GM21737 (cell line): Measurements from ENCODE around the gene FMNL3.

ENCODE experiments used
- ATAC-seq: cut with Tn5 transposase; IDR thresholded peaks from one replicate; pipeline ENCODE4 v1.9.1; 2021; ENCODE audit warnings: mild to moderate bottlenecking, moderate library complexity; ENCODE audit not compliant: unreplicated experiment

Gene FMNL3

DNA sequence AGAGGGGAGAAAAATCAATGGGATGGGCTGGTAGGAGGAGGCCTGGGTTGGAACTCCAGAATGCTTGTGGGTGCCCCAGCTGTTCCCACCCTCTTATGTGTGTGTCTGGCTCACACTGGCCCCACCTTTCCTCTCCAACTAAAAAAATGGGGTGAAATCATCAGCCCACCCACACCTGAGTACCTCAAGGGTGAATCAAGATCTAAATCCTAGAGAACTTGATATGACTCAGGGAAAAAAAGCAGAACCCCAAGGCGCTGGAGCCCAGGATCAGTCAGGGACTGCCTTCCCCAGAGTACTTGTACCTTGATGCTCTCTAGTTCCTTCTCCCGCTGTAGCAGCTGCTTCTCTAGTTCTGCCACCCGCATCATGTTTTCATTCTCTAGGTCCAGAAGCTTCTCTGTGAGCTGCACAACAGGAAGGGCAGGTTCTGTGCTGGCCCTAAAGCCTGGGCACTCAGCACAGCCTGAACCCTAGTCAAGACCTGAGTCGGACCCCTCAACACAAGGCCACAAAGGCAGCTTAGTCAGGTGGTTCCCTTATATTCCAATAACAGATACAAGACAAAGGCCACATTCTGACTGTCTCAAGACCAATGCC, 54.2 kb downstream of the FMNL3 start:
- ATAC-seq = no peak

GRCh38 chr12:49651855-49652254, 55.4 kb downstream of the FMNL3 start:
- no peak for ATAC-seq

DNA sequence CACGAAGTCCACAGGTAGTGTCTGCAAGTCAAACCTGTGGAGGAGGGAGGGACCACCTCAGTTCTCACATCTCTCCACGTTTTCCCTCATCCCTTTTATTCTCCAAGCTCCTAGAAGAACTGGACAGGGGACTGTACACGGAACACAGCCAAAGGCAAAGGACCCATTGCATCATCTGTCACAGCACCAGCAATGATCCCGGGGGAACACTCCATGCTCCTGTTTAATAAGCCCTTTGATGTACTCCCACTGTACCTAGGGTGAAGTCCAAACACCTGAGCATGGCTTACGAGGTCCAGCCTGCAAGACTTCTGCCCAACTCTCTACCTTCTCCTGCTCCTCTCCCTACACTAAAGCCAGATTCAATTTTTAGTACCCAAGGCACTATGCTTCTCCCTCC, 57.3 kb downstream of the FMNL3 start:
- ATAC-seq = no peak

- ATAC-seq = no peak
Observed at GRCh38 chr12:49649445-49649844, 57.8 kb downstream of the FMNL3 start.

DNA sequence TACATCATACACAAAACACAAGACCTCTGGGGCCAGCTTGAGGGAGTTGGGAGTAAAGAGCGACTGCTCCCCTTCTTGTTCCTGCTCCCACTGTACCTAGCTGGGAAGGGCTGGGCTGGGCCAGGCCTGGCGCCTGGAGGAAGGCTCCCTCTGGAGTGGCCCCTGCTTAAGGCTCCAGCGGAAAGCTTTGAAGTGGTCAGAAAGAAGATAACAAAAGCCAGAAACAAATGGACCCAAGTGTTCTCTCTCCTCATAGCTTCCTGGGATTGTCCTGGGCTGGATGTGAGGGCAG, 58.5 kb downstream of the FMNL3 start:
- ATAC-seq = no peak

DNA sequence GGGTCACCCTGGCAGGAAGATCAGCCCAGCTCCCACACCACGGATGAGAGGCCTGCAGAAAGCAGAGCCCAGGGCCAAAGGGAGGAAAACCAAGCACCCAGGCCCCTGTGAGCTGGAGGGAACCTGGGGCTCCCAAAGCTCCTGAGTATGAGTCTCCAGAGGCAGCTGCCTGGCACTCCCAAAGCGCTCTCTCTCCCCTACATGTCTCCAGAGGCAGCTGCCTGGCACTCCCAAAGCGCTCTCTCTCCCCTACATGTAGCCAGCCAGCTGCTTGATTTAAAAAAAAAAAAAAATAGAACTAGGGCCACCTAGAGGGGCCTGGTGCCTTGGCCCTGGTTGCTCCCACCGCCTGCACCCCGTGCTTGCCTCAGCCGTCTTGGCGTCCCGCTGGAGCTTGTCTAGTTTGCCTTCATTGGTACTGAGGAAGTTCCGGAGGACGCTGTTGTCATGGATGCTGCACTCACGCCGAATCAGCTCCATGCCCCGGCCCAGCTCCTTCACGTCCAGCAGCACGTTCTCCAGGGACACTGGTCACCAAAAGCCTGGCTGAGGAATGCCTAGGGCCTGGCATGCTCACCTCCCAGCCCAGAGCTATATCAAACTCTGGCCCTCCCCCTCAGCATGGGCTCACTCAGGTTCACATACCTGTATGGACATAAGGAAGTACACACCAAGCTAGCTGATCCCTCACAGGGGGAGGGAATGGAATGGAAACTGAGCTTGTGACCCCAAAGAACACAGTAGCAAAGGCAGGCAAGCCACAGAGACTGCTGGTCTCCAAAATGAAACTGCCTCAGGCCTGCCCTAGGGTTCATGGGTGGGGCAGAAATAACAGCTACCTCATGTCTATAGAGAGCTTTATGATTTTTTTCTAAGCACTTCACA, 59.1 kb downstream of the FMNL3 start:
- no peak for ATAC-seq

GRCh38 chr12:49646871-49647654, 60.1 kb downstream of the FMNL3 start:
- no peak for ATAC-seq

GRCh38 chr12:49646331-49646830, 60.8 kb downstream of the FMNL3 start:
- no peak for ATAC-seq

DNA sequence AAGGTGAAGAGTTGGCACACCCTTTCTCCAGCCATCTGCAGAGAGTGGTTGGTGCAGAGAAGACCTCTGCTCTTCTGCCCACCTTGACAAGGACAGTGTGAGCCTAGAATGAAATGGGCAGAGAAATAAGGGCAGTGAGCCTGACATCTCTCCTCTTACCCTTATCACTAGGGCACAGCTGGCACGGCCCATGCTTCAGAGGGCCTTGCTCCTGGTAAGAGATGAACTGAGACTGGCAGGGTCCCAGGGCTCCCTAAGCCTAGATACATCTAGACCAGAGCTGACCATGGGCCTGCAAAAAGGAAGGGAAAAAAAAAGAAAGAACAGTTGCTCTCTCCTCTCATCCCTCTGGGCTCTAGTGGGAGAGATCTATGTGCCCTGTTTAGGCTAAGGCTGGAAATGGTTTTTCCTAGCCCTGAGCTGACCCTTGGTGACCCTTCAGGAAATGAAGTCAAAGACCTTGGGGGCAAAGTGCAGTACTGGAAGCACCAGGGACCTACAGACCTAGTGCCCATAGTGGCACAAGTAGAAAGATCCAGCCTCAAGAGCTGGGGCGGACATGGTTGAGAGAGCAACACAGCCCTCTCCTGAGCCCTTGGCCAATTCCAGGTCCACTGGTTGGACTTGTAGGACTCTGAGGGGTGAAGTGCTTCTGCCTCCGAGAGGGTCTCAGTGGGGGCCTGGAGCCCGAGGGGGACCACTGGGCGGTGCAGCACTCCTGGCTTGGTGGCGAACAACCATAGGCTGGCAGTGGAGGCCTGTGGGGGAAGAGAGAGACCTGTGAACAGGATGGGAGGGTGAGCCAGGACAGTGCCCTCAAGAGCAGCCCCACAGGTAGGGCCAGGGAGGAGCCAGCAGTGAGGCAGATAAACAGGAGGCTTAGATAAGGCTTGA, 61.8 kb downstream of the FMNL3 start:
- ATAC-seq = no peak

DNA sequence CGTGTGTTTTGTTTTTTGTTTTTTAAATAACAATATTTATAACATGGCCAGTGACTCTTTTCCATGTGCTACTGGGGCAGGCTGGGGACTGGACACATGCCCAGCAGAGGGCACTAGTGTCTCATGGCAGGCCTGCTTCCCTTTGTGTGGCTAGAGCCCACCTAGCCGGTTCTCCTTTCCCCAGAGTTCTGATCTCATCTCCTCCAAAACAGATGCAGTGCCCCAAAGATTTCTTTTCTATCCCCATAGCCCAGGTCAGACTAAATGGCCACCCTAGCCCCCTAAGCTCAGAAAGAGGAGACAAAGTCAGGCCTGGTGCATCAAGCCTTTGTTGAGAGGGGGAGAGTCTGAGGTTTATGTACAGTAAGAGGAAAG, 62.6 kb downstream of the FMNL3 start:
- no peak for ATAC-seq

- no peak for ATAC-seq
Observed at GRCh38 chr12:49643961-49644619, 63.1 kb downstream of the FMNL3 start.

DNA sequence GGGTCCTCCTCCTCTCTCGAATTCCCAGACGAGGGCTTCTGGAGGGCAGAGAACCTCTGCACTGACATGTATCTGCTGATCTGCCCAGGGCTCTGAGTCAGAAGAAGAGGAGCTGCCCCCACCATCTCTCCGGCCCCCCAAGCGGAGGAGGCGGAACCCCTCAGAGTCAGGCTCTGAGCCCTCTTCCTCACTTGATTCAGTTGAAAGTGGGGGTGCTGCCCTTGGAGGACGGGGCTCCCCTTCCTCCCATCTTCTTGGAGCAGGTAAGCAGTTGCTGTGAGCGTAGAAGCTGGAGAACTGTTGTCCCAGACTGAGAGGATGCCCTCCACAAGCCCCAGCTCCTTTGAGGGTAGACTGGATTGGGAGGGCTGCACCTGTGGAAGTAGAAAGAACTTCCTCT, 64.1 kb downstream of the FMNL3 start:
- no peak for ATAC-seq

DNA sequence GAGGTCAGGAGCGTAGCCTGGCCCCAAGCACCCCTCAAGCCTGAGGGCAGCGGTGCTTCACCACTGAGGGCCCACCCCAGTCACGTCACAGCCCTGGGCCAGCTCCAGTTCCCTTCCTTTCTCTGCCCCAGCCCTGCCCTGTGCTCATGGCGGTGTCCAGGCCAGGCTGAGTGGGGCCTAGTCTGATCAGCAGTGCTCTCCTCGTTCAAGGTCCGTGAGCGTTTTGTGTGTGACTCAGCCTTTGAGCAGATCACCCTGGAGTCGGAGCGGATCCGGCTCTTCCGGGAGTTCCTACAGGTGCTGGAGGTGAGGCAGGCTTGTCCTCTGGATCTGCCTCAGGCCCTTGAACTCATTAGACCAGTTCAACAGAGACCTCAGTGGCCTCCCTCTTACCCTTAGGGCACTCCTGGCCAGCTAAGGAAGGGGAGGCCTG, 64.8 kb downstream of the FMNL3 start:
- ATAC-seq = no peak

DNA sequence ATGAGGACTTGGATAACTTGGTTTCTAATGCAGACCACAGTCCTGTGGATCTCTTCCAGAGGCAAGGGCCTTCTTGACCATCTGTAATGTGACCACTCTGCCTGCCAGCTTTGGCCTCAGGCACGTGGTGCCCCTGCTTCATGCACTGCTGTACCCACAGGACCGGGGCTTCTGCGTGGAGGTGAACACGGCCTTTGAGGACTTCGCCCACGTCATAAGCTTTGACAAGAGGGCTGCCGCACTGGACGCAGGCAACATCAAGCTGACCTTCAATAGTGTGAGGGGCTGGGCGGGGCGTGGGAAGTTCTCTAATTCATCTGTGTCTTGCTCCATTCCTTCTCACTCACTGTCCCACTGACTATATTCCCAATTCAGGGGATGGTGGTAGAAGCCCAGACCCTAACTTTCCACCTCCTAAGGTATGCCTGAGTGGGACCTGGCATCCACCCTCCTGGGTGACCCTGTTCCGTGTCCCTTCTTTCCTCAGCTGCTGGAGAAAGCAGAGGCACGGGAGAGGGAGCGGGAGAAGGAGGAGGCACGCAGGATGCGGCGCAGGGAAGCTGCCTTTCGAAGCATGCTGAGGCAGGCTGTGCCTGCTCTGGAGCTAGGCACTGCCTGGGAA, 65.3 kb downstream of the FMNL3 start:
- ATAC-seq = no peak

DNA sequence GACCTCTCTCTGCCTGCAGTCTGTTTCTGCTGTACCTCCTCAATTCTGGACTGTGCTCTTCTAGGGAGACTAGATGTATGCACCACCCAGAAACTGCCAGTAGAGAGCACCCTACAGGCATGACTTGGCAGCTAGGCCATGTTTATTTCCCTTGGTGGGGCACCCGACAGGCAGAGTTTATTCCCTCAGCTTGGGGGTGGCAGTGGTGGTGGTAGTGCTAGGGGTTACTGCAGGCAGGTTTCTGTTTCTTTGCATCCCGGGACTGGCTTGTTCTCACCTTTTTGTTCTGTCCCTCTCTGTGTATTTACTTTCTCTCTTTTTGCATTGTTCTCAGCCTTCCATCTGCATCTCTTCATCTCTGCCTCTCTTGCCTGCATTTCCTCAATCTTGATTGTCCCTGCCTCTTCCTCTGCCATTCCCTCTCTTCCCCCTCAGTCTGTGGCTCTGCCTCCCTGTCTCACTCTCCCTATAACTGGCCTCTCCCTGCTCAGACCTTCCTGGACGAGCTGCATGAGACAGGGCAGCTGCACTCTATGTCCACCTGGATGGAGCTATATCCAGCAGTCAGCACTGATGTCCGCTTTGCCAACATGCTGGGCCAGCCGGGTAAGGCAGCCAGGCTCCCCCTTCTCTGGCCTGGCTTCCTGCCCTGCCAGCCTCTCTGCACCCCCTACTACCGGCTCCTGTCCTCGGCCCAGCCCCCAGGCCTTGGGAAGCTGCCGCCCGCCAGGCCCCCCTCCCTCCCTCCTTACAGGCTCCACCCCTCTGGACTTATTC, 70.0 kb downstream of the FMNL3 start:
- ATAC-seq = no peak

GRCh38 chr12:49636574-49636973, 70.6 kb downstream of the FMNL3 start:
- no peak for ATAC-seq

- no peak for ATAC-seq
Observed at GRCh38 chr12:49635656-49636055, 71.5 kb downstream of the FMNL3 start.

DNA sequence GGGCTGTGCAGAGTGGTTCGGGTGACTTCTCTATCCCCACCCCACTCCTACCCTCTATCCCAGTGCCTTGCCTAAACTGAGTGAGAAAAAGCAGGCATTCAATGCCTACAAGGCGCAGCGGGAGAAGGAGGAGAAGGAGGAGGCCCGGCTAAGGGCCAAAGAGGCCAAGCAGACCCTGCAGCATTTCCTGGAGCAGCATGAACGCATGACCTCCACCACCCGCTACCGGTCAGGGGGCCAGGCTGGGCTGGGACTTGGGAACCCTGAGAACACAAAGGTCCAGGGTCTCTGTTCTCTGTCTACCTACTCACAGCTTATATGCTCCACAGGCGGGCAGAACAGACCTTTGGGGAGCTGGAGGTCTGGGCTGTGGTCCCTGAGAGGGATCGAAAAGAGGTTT, 72.2 kb downstream of the FMNL3 start:
- no peak for ATAC-seq

GRCh38 chr12:49633703-49634345, 73.4 kb downstream of the FMNL3 start:
- ATAC-seq = no peak
